HCT116 (cell line): ENCODE measurements around the gene AGER. TPM values are rescaled to one million over a fixed set of nuclear protein-coding genes. Genes with fewer than 3 reads are reported as not detected.

Source experiments
- ATAC-seq: fragments of 200-7000 bp; cut with Tn5 transposase; 2 replicates; pipeline ENCODE4 v1.9.1; 2020; ENCODE audit warnings: mild to moderate bottlenecking, moderate library complexity
- BruUV-seq: library from RNA; stranded (reverse); fragments of 400-500 nt; replicated peaks from 2 replicates; lab custom pipeline; 2021; lab: Mats Ljungman, UMichigan
- CTCF ChIA-PET: fragments of 300-600 bp; sonication (Branson Sonifier 250); formaldehyde crosslinking; loops from one replicate; lab custom pipeline; 2021; ENCODE audit warnings: antibody characterized with exemption; lab: Charles Lee
- POLR2A ChIA-PET: fragments of 300-600, 350-600 bp; sonication (Branson Sonifier 250); formaldehyde crosslinking; loops from one replicate; lab custom pipeline; 2021; ENCODE audit warnings: antibody characterized with exemption; lab: Charles Lee
- RAD21 ChIA-PET, 2 experiments: fragments of 300-600 bp; sonication (Branson Sonifier 250); formaldehyde crosslinking; loops; one replicate each; lab custom pipeline; 2023; ENCODE audit warnings: low total read pairs in 2 of 2; ENCODE audit not compliant: uncharacterized antibody in 2 of 2, unreplicated experiment in 2 of 2, low non-redundant PET in 1 of 2; lab: Charles Lee
- DNase-seq: peaks from one replicate; pipeline ENCODE4 v3.0.0-alpha.2; 2010; ENCODE audit warnings: low read depth, low spot score
- H2AFZ ChIP-seq: fragments of 200-600 bp; shearing (Covaris generic), sonication (generic); 2 replicates; pipeline ENCODE4 v1.6.1; 2017; ENCODE audit warnings: low read depth, mixed run types, mixed read lengths, antibody characterized with exemption, low read length; ENCODE audit not compliant: poor library complexity, severe bottlenecking
- H3K27ac ChIP-seq: 2 replicates; pipeline ENCODE4 v1.5.1; 2012; ENCODE audit warnings: low read depth, low read length
- H3K27me3 ChIP-seq: fragments of 200-600 bp; sonication (generic); 2 replicates; pipeline ENCODE4 v1.6.1; 2016; ENCODE audit warnings: mixed run types, low read length, mixed read lengths; ENCODE audit not compliant: insufficient read depth
- H3K36me3 ChIP-seq, 2 experiments: fragments of 200-500 bp in 1 of 2; fragments of 200-600 bp in 1 of 2; sonication (Bioruptor generic) in 1 of 2; sonication (generic) in 1 of 2; 2 replicates each; pipeline versions ENCODE4 v1.5.1 to v1.6.1; 2014 to 2016; ENCODE audit warnings: low read length in 2 of 2, inconsistent platforms in 1 of 2, mixed read lengths in 1 of 2, mixed run types in 1 of 2; ENCODE audit not compliant: insufficient read depth in 2 of 2, control insufficient read depth in 1 of 2
- H3K4me1 ChIP-seq, 2 experiments: fragments of 200-600 bp in 1 of 2; sonication (generic) in 1 of 2; 2 replicates each; pipeline versions ENCODE4 v1.5.1 to v1.6.1; 2012 to 2017; ENCODE audit warnings: low read length in 2 of 2, inconsistent platforms in 1 of 2, mild to moderate bottlenecking in 1 of 2, mixed read lengths in 1 of 2, mixed run types in 1 of 2, moderate library complexity in 1 of 2; ENCODE audit not compliant: insufficient read depth in 2 of 2, control insufficient read depth in 1 of 2
- H3K4me2 ChIP-seq: fragments of 200-600 bp; sonication (generic); 2 replicates; pipeline ENCODE4 v1.6.1; 2017; ENCODE audit warnings: mixed run types, low read length, mixed read lengths
- H3K4me3 ChIP-seq, 2 experiments: fragments of 200-600 bp in 1 of 2; sonication (generic) in 1 of 2; replicated peaks in 1 of 2; 2 replicates each; pipeline ENCODE4 v1.5.1; 2011 to 2016; ENCODE audit warnings: low read length in 2 of 2, control low read depth in 1 of 2, low read depth in 1 of 2, mild to moderate bottlenecking in 1 of 2, mixed read lengths in 1 of 2, mixed run types in 1 of 2
- H3K79me2 ChIP-seq: fragments of 200-600 bp; sonication (generic); 2 replicates; pipeline ENCODE4 v1.6.1; 2017; ENCODE audit warnings: mild to moderate bottlenecking, mixed run types, low read length, moderate library complexity, mixed read lengths; ENCODE audit not compliant: insufficient read depth
- H3K9ac ChIP-seq: fragments of 200-600 bp; sonication (generic); 2 replicates; pipeline ENCODE4 v1.6.1; 2016; ENCODE audit warnings: low read length, mixed read lengths
- H3K9me2 ChIP-seq: fragments of 200-600 bp; sonication (generic), shearing (Covaris generic); 2 replicates; pipeline ENCODE4 v1.6.1; 2017; ENCODE audit warnings: mixed run types, mild to moderate bottlenecking, moderate library complexity; ENCODE audit not compliant: insufficient read depth
- H3K9me3 ChIP-seq, 2 experiments: fragments of 200-500 bp in 1 of 2; fragments of 200-600 bp in 1 of 2; sonication (Bioruptor generic) in 1 of 2; sonication (generic) in 1 of 2; 2 replicates each; pipeline ENCODE4 v1.6.1; 2014 to 2017; ENCODE audit warnings: low read length in 2 of 2, mixed read lengths in 2 of 2, inconsistent platforms in 1 of 2, low read depth in 1 of 2, mild to moderate bottlenecking in 1 of 2, mixed run types in 1 of 2, moderate library complexity in 1 of 2; ENCODE audit not compliant: control insufficient read depth in 1 of 2, insufficient read depth in 1 of 2
- H4K20me1 ChIP-seq: fragments of 200-600 bp; sonication (generic), shearing (Covaris generic); 2 replicates; pipeline ENCODE4 v1.6.1; 2017; ENCODE audit warnings: mixed run types, mild to moderate bottlenecking, moderate library complexity; ENCODE audit not compliant: insufficient read depth
- ATF3 ChIP-seq: IDR thresholded peaks from 2 replicates; pipeline ENCODE4 v1.6.1; 2012
- CBX3 ChIP-seq: IDR thresholded peaks from 2 replicates; pipeline ENCODE4 v1.6.1; 2012; ENCODE audit warnings: low read depth
- CEBPB ChIP-seq: IDR thresholded peaks from 2 replicates; pipeline ENCODE4 v1.6.1; 2012; ENCODE audit warnings: low read depth
- EGR1 ChIP-seq: IDR thresholded peaks from 2 replicates; pipeline ENCODE4 v1.6.1; 2012; ENCODE audit warnings: low read depth
- FOSL1 ChIP-seq: IDR thresholded peaks from 2 replicates; pipeline ENCODE4 v1.6.1; 2012; ENCODE audit warnings: low read depth
- MAX ChIP-seq: IDR thresholded peaks from 2 replicates; pipeline ENCODE4 v1.6.1; 2012
- SRF ChIP-seq: IDR thresholded peaks from 2 replicates; pipeline ENCODE4 v1.6.1; 2012; ENCODE audit warnings: low read depth
- ZBTB33 ChIP-seq: IDR thresholded peaks from 2 replicates; pipeline ENCODE4 v1.6.1; 2011; ENCODE audit warnings: mild to moderate bottlenecking, low read length, moderate library complexity; ENCODE audit not compliant: insufficient replicate concordance; ENCODE audit errors: extremely low read depth
- ZFX ChIP-seq: fragments of 450-650 bp; IDR thresholded peaks from 2 replicates; pipeline ENCODE4 v1.6.1; 2017
- intact Hi-C: fragments of 100-400 bp; cut with micrococcal nuclease; formaldehyde crosslinking; loops from 2 replicates; pipeline ENCODE4 v1.10.0; 2022
- total RNA-seq: library from RNA; stranded (reverse); gene quantifications from one replicate; pipeline ENCODE4 v1.2.1, GENCODE V29; 2021; ENCODE audit not compliant: unreplicated experiment

Gene AGER
- total RNA-seq, 1 experiment from 2014 or later: 22.6 TPM

GRCh38 chr6:32140420-32141046, 43.5 kb downstream of the AGER start:
- DNase-seq: no peak
- CTCF ChIA-PET: no interaction called here

GRCh38 chr6:32139590-32139989, 44.5 kb downstream of the AGER start:
- intact Hi-C loops: no loop called here
- H3K79me2 ChIP-seq: no peaks in the 10 kb centered on the region
- RAD21 ChIA-PET: no interaction called here
- DNase-seq (no peak), ATAC-seq (no peak)
- BruUV-seq: no TSS peak
- POLR2A ChIA-PET: no interaction called here
- H3K9ac ChIP-seq: no peak overlapping the region
- no peaks in the 10 kb centered on the region for H4K20me1 ChIP-seq
- no peaks in the 10 kb centered on the region for H3K36me3 ChIP-seq
- H3K9me2 ChIP-seq: no peaks in the 10 kb centered on the region
- no peak overlapping the region for H3K4me2 ChIP-seq
- no peak overlapping the region for H3K4me3 ChIP-seq
- CTCF ChIA-PET: no interaction called here
- no peak overlapping the region for H2AFZ ChIP-seq
- H3K27me3 ChIP-seq: no peaks in the 10 kb centered on the region
- H3K9me3 ChIP-seq: no peaks in the 10 kb centered on the region
- no peaks in the 10 kb centered on the region for H3K4me1 ChIP-seq
- H3K27ac ChIP-seq: no peak overlapping the region
- TF ChIP-seq CEBPB: no peak
- no peak for TF ChIP-seq ZFX
- TF ChIP-seq EGR1: no peak
- no peak for TF ChIP-seq FOSL1
- no peak for TF ChIP-seq MAX
- TF ChIP-seq CBX3: no peak
- no peak for TF ChIP-seq ATF3
- no peak for TF ChIP-seq SRF
- TF ChIP-seq ZBTB33: no peak

More at GRCh38 chr6:32140420-32141046, 43.5 kb downstream of the AGER start:
- H3K4me3 ChIP-seq: no peak overlapping the region
- no peaks in the 10 kb centered on the region for H3K27me3 ChIP-seq
- no peak overlapping the region for H3K9ac ChIP-seq
- no peaks in the 10 kb centered on the region for H3K4me1 ChIP-seq
- no peaks in the 10 kb centered on the region for H3K79me2 ChIP-seq
- H3K4me2 ChIP-seq: no peak overlapping the region
- no peak for ATAC-seq
- BruUV-seq: no TSS peak
- no peak overlapping the region for H3K27ac ChIP-seq
- intact Hi-C loops: no loop called here
- ChIA-PET RAD21 (no interaction called here), POLR2A (no interaction called here)
- H3K9me2 ChIP-seq: no peaks in the 10 kb centered on the region
- no peaks in the 10 kb centered on the region for H3K9me3 ChIP-seq
- H3K36me3 ChIP-seq: no peaks in the 10 kb centered on the region
- TF ChIP-seq ZBTB33: no peak
- TF ChIP-seq ATF3: no peak
- H4K20me1 ChIP-seq: no peaks in the 10 kb centered on the region
- H2AFZ ChIP-seq: no peak overlapping the region
